GM19099 (cell line): Measurements from ENCODE around the gene VSIG1.

Experiments
- POLR2A ChIP-seq: IDR thresholded peaks from 3 replicates; pipeline ENCODE4 v1.6.1; 2011; ENCODE audit warnings: low read depth; ENCODE audit not compliant: insufficient read length; ENCODE audit errors: extremely low read depth

The VSIG1 gene

GRCh38 chrX:108044554-108045256 lies at the start of gene VSIG1:
Gene VSIG1 (plus strand): TSS chrX:108045065. CDS start chrX:108045131, 66 bp downstream.
- TF ChIP-seq POLR2A, result no peak

- no peak for TF ChIP-seq POLR2A
These were observed 48.7 kb upstream of the VSIG1 start for GRCh38 chrX:107996124-107996523.

- no peak for TF ChIP-seq POLR2A
These were observed 44.1 kb upstream of the VSIG1 start for GRCh38 chrX:108000751-108001150.

- TF ChIP-seq POLR2A, result no peak
These were observed 43.5 kb upstream of the VSIG1 start for GRCh38 chrX:108001218-108001814.

GRCh38 chrX:108018656-108019381 lies 26.0 kb upstream of the VSIG1 start:
- TF ChIP-seq POLR2A, result no peak

GRCh38 chrX:108019382-108019875 lies 25.4 kb upstream of the VSIG1 start:
- no peak for TF ChIP-seq POLR2A

- no peak for TF ChIP-seq POLR2A
These were observed 24.2 kb upstream of the VSIG1 start for GRCh38 chrX:108020631-108021030.

GRCh38 chrX:108022491-108023089 lies 22.3 kb upstream of the VSIG1 start:
- TF ChIP-seq POLR2A, result no peak

- no peak for TF ChIP-seq POLR2A
These were observed 19.5 kb upstream of the VSIG1 start for GRCh38 chrX:108025376-108025775.

- TF ChIP-seq POLR2A, result no peak
These were observed 18.8 kb upstream of the VSIG1 start for GRCh38 chrX:108025954-108026600.

- TF ChIP-seq POLR2A, result no peak
These were observed 16.0 kb upstream of the VSIG1 start for GRCh38 chrX:108028854-108029253.

GRCh38 chrX:108029928-108030711 lies 14.7 kb upstream of the VSIG1 start:
- no peak for TF ChIP-seq POLR2A

GRCh38 chrX:108032944-108033343 lies 11.9 kb upstream of the VSIG1 start:
- no peak for TF ChIP-seq POLR2A

GRCh38 chrX:108033890-108034289 lies 11.0 kb upstream of the VSIG1 start:
- TF ChIP-seq POLR2A, result no peak

GRCh38 chrX:108034725-108035124 lies 10.1 kb upstream of the VSIG1 start:
- TF ChIP-seq POLR2A, result no peak
